Measurements from ENCODE around the gene WDR20.

- TF ChIP-seq CTCF (optimal IDR thresholded peaks at IDR 0.05 in 1 of 3, IDR thresholded peaks at IDR 0.05 in 1 of 3, conservative IDR thresholded peaks at IDR 0.05 in 1 of 3; ENCODE audit: extremely low read depth in 1 of 3, insufficient read depth in 2 of 3, low read length in 3 of 3) (no peak), EZH2 (IDR thresholded peaks at IDR 0.05; ENCODE audit: low read length) (no peak)
Measured at GRCh38 chr14:102095871-102096568, 43.7 kb upstream of the WDR20 start.
